WTC11 (cell line): ENCODE measurements around the gene ANGPTL2. TPM values are rescaled to one million over a fixed set of nuclear protein-coding genes. Genes with fewer than 3 reads are reported as not detected.

Experiments
- ATAC-seq: fragments of 200-7000 bp; cut with Tn5 transposase; 2 replicates; pipeline ENCODE4 v1.10.0; 2021; ENCODE audit warnings: mild to moderate bottlenecking, moderate library complexity
- CTCF ChIA-PET: fragments of 300-600 bp; sonication (Branson Sonifier 250); formaldehyde crosslinking; loops from one replicate; lab custom pipeline; 2021; ENCODE audit warnings: antibody characterized with exemption; lab: Charles Lee
- POLR2A ChIA-PET: fragments of 350-600 bp; sonication (Branson Sonifier 250); formaldehyde crosslinking; loops from one replicate; lab custom pipeline; 2021; ENCODE audit warnings: antibody characterized with exemption; lab: Charles Lee
- DNase-seq: peaks from one replicate; pipeline ENCODE4 v3.0.0; 2021; ENCODE audit warnings: low spot score
- H3K27ac Mint-ChIP-seq: 2 replicates; pipeline ENCODE4 v1.8.0; 2021; ENCODE audit warnings: mixed read lengths
- H3K27me3 Mint-ChIP-seq: 2 replicates; pipeline ENCODE4 v1.8.0; 2021; ENCODE audit warnings: low read depth, mild to moderate bottlenecking, moderate library complexity, mixed read lengths
- H3K36me3 Mint-ChIP-seq: 2 replicates; pipeline ENCODE4 v1.8.0; 2021; ENCODE audit warnings: mixed read lengths
- H3K4me1 Mint-ChIP-seq: 2 replicates; pipeline ENCODE4 v1.8.0; 2022; ENCODE audit warnings: mixed read lengths
- H3K4me3 Mint-ChIP-seq: 2 replicates; pipeline ENCODE4 v1.8.0; 2021; ENCODE audit warnings: mild to moderate bottlenecking, moderate library complexity, mixed read lengths
- H3K9me3 Mint-ChIP-seq: 2 replicates; pipeline ENCODE4 v1.8.0; 2021; ENCODE audit warnings: mixed read lengths
- EMX1 ChIP-seq: fragments of 250-450 bp; sonication (Bioruptor Pico); IDR thresholded peaks from 2 replicates; pipeline ENCODE4 v1.8.0; 2021; ENCODE audit warnings: mild to moderate bottlenecking
- ESRRA ChIP-seq: sonication (generic); formaldehyde crosslinking; IDR thresholded peaks from 2 replicates; pipeline ENCODE4 v1.8.1; 2022; ENCODE audit warnings: mild to moderate bottlenecking, missing genetic modification reagents, borderline replicate concordance
- GTF2I ChIP-seq: fragments of 250-450 bp; sonication (Bioruptor Pico); conservative IDR thresholded peaks from 2 replicates; pipeline ENCODE4 v1.4.0; 2021; ENCODE audit warnings: mild to moderate bottlenecking
- HMGA2 ChIP-seq: fragments of 250-450 bp; sonication (Bioruptor Pico); IDR thresholded peaks from 2 replicates; pipeline ENCODE4 v1.4.0; 2021; ENCODE audit warnings: mild to moderate bottlenecking, moderate library complexity
- IRF2 ChIP-seq: sonication (generic); formaldehyde crosslinking; IDR thresholded peaks from 2 replicates; pipeline ENCODE4 v1.8.0; 2022; ENCODE audit warnings: low read depth, missing genetic modification reagents, borderline replicate concordance
- PRRX2 ChIP-seq: fragments of 250-450 bp; sonication (Bioruptor Pico); IDR thresholded peaks from 2 replicates; pipeline ENCODE4 v1.8.0; 2021; ENCODE audit warnings: mild to moderate bottlenecking
- RORB ChIP-seq: fragments of 250-450 bp; sonication (Bioruptor Pico); IDR thresholded peaks from 2 replicates; pipeline ENCODE4 v1.9.0; 2021; ENCODE audit warnings: mild to moderate bottlenecking
- SMAD3 ChIP-seq: sonication (generic); formaldehyde crosslinking; IDR thresholded peaks from 2 replicates; pipeline ENCODE4 v1.8.0; 2022; ENCODE audit warnings: missing genetic modification reagents, mild to moderate bottlenecking, borderline replicate concordance
- TCF7 ChIP-seq: sonication (generic); formaldehyde crosslinking; IDR thresholded peaks from 2 replicates; pipeline ENCODE4 v1.8.0; 2022; ENCODE audit warnings: mild to moderate bottlenecking, low read depth, missing genetic modification reagents, moderate library complexity
- ZNF121 ChIP-seq: sonication (generic); formaldehyde crosslinking; IDR thresholded peaks from 2 replicates; pipeline ENCODE4 v1.8.0; 2023; ENCODE audit warnings: missing genetic modification reagents
- ZNF138 ChIP-seq: sonication (generic); formaldehyde crosslinking; conservative IDR thresholded peaks from 2 replicates; pipeline ENCODE4 v1.8.1; 2022; ENCODE audit warnings: mild to moderate bottlenecking, moderate library complexity, missing genetic modification reagents
- ZNF396 ChIP-seq: fragments of 250-450 bp; sonication (Bioruptor Pico); IDR thresholded peaks from 2 replicates; pipeline ENCODE4 v1.8.0; 2021; ENCODE audit warnings: mild to moderate bottlenecking, moderate library complexity, borderline replicate concordance
- ZNF416 ChIP-seq: fragments of 250-450 bp; sonication (Bioruptor Pico); IDR thresholded peaks from 2 replicates; pipeline ENCODE4 v1.9.0; 2021; ENCODE audit warnings: mild to moderate bottlenecking, inconsistent platforms
- total RNA-seq: library from RNA; stranded (reverse); gene quantifications from 3 replicates; pipeline ENCODE4 v1.2.3, GENCODE V29; 2021
- TF ChIP-seq, protein P1 (sequence below): sonication (generic); formaldehyde crosslinking; IDR thresholded peaks from 2 replicates; pipeline ENCODE4 v1.8.1; 2023; ENCODE audit warnings: mild to moderate bottlenecking, moderate library complexity, missing genetic modification reagents
- TF ChIP-seq, protein P2 (sequence below): fragments of 250-450 bp; sonication (Bioruptor Pico); conservative IDR thresholded peaks from 2 replicates; pipeline ENCODE4 v1.9.0; 2021; ENCODE audit warnings: mild to moderate bottlenecking
- TF ChIP-seq, protein P3 (sequence below): sonication (generic); formaldehyde crosslinking; IDR thresholded peaks from 2 replicates; pipeline ENCODE4 v1.8.1; 2023; ENCODE audit warnings: mild to moderate bottlenecking, missing genetic modification reagents
- TF ChIP-seq, protein P4 (sequence below): sonication (generic); formaldehyde crosslinking; IDR thresholded peaks from 2 replicates; pipeline ENCODE4 v1.8.1; 2022; ENCODE audit warnings: missing genetic modification reagents, borderline replicate concordance
- TF ChIP-seq, protein P5 (sequence below): sonication (generic); formaldehyde crosslinking; IDR thresholded peaks from 2 replicates; pipeline ENCODE4 v1.8.1; 2022; ENCODE audit warnings: mild to moderate bottlenecking, moderate library complexity, missing genetic modification reagents
- TF ChIP-seq, protein P6 (sequence below): sonication (generic); formaldehyde crosslinking; IDR thresholded peaks from 2 replicates; pipeline ENCODE4 v1.8.0; 2022; ENCODE audit warnings: missing genetic modification reagents

ANGPTL2 gene
- total RNA-seq, 1 experiment from 2014 or later = 4.5 TPM

DNA sequence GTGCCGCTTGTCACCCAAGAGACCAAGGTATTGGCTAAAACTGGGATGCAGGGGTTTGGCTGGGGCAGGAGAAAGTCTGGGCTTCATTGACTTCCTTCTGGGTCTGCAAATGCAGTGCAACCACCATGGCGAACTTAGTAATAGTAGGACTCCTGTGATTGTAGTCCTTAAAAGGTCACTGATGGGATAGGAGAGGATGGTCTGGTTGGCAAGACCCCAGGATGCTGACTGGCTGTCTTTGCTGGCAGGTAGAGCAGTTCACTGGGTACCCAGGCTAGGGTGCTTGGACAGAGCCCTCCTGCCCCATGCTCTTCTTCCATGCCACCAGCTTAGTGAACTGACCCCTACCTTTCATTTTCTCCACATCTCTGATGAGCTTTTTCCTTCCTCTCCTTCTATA lies 37.2 kb downstream of the ANGPTL2 start:
- H3K27ac Mint-ChIP-seq = no peak overlapping the region
- POLR2A ChIA-PET = no interaction called here
- CTCF ChIA-PET = no interaction called here
- H3K27me3 Mint-ChIP-seq = no peaks in the 10 kb centered on the region
- TF ChIP-seq ZNF396 (no peak), EMX1 (CRISPR knock-in tag) (no peak), ESRRA (CRISPR knock-in tag) (no peak), SMAD3 (CRISPR knock-in tag) (no peak)
- TF ChIP-seq, protein P1, sequence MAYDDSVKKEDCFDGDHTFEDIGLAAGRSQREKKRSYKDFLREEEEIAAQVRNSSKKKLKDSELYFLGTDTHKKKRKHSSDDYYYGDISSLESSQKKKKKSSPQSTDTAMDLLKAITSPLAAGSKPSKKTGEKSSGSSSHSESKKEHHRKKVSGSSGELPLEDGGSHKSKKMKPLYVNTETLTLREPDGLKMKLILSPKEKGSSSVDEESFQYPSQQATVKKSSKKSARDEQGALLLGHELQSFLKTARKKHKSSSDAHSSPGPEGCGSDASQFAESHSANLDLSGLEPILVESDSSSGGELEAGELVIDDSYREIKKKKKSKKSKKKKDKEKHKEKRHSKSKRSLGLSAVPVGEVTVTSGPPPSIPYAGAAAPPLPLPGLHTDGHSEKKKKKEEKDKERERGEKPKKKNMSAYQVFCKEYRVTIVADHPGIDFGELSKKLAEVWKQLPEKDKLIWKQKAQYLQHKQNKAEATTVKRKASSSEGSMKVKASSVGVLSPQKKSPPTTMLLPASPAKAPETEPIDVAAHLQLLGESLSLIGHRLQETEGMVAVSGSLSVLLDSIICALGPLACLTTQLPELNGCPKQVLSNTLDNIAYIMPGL (CRISPR knock-in tag) = no peak
- TF ChIP-seq, protein P2, sequence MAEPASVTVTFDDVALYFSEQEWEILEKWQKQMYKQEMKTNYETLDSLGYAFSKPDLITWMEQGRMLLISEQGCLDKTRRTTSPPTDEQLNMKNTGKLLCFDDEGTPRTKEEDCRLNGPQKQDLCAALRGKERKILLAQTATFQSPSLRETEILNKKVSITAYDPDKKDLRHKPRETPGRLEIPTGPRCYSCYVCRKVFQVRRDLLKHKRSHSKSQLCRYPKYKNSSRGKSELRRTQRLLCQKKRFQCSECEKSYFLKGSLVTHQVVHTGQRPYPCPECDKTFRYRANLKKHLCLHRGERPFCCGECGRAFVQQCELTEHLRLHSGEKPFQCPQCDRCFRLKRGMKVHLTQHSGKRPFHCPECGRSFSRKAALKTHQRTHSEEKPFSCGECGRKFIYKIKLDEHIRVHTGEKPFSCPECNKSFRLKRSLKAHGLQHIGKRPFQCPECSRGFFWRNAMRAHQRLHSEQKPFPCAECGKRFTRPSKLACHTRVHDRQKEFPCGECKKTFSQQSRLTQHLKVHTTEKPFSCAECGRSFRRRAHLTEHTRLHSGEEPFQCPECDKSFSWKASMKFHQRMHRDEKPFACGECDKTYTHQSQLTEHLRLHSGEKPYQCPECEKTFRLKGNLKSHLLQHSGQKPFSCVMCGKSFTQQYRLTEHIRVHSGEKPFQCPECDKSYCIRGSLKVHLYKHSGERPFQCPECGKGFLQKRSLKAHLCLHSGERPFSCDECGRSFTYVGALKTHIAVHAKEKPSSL = no peak
- TF ChIP-seq, all 79 proteins: peak for 0
- no peak for DNase-seq
- no peak for ATAC-seq
- Mint-ChIP-seq H3K4me1 (no peaks in the 10 kb centered on the region), H3K9me3 (no peaks in the 10 kb centered on the region), H3K4me3 (no peak overlapping the region), H3K36me3 (no peaks in the 10 kb centered on the region)

DNA sequence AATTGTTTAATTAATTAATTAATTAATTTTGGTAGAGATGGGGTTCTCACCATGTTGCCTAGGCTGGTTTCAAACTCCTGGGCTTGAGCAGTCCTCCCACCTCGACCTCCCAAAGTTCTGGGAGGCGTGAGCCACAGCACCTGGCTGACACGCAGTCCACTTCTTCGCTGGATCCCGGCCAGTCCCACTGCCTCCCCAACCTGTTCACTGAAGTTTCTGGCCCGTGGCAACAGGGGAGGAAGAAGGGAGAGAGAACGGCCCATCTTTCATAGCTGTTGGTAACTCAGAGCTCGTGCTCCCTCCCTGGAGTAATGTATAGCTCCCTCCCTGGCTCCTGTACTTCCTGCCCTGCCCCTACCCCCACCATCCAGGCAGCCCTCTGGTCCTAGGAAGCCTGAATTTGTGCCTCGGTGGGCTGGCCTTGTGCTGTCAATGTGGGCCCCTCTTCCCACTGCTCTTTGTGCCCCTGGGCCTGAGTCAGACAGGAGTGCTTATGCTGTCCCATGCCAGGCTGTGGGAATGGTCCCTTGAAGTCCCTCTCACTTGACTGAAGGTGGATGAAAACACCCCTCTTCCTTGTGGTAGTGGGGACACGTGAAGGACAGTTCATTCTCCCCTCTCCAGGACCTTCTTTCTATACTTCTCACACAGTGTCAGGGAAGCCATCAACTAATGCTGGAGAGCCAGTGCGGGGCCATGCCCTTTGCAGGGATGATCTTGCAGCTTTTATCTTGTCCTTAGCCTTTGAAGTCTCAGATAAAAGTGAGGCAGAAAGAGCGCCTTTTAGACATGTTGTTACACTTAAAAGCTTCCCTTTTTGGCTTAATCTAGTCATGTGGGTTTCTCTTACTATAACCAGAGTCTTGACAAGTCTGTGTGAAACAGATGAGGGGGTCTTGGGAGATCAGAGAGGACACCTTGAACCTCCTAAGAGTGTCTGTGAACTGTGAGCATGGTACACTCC lies 38.1 kb downstream of the ANGPTL2 start:
- no peak overlapping the region for H3K4me3 Mint-ChIP-seq
- peaks cover 3% of the 10 kb centered on the region for H3K9me3 Mint-ChIP-seq
- ChIA-PET CTCF (no interaction called here), POLR2A (interaction anchor here (0.6 kb wide), 1 partner anchor 84 kb away, joined by 3 read pairs; no protein-coding TSS in a partner anchor)
- peaks cover 3% of the 10 kb centered on the region; the same call in 1 of the 2 replicates for H3K36me3 Mint-ChIP-seq
- no peak for ATAC-seq
- no peak overlapping the region for H3K27ac Mint-ChIP-seq
- no peaks in the 10 kb centered on the region for H3K4me1 Mint-ChIP-seq
- no peak for DNase-seq
- H3K27me3 Mint-ChIP-seq = no peaks in the 10 kb centered on the region
- no peak for TF ChIP-seq TCF7 (CRISPR knock-in tag)
- no peak for TF ChIP-seq GTF2I (CRISPR knock-in tag)
- no peak for TF ChIP-seq ZNF121 (CRISPR knock-in tag)
- TF ChIP-seq, protein P3, sequence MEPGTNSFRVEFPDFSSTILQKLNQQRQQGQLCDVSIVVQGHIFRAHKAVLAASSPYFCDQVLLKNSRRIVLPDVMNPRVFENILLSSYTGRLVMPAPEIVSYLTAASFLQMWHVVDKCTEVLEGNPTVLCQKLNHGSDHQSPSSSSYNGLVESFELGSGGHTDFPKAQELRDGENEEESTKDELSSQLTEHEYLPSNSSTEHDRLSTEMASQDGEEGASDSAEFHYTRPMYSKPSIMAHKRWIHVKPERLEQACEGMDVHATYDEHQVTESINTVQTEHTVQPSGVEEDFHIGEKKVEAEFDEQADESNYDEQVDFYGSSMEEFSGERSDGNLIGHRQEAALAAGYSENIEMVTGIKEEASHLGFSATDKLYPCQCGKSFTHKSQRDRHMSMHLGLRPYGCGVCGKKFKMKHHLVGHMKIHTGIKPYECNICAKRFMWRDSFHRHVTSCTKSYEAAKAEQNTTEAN = no peak
- TF ChIP-seq, protein P4, sequence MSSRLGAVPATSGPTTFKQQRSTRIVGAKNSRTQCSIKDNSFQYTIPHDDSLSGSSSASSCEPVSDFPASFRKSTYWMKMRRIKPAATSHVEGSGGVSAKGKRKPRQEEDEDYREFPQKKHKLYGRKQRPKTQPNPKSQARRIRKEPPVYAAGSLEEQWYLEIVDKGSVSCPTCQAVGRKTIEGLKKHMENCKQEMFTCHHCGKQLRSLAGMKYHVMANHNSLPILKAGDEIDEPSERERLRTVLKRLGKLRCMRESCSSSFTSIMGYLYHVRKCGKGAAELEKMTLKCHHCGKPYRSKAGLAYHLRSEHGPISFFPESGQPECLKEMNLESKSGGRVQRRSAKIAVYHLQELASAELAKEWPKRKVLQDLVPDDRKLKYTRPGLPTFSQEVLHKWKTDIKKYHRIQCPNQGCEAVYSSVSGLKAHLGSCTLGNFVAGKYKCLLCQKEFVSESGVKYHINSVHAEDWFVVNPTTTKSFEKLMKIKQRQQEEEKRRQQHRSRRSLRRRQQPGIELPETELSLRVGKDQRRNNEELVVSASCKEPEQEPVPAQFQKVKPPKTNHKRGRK (CRISPR knock-in tag) = no peak
- TF ChIP-seq PRRX2 (CRISPR knock-in tag) = no peak
- no peak for TF ChIP-seq RORB (CRISPR knock-in tag)
- TF ChIP-seq IRF2 (CRISPR knock-in tag) = no peak
- TF ChIP-seq HMGA2 (CRISPR knock-in tag) = no peak
- TF ChIP-seq ZNF138 = no peak
- TF ChIP-seq, protein P5, sequence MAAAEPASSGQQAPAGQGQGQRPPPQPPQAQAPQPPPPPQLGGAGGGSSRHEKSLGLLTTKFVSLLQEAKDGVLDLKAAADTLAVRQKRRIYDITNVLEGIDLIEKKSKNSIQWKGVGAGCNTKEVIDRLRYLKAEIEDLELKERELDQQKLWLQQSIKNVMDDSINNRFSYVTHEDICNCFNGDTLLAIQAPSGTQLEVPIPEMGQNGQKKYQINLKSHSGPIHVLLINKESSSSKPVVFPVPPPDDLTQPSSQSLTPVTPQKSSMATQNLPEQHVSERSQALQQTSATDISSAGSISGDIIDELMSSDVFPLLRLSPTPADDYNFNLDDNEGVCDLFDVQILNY (CRISPR knock-in tag) = no peak
- no peak for TF ChIP-seq ZNF416
- TF ChIP-seq, protein P6, sequence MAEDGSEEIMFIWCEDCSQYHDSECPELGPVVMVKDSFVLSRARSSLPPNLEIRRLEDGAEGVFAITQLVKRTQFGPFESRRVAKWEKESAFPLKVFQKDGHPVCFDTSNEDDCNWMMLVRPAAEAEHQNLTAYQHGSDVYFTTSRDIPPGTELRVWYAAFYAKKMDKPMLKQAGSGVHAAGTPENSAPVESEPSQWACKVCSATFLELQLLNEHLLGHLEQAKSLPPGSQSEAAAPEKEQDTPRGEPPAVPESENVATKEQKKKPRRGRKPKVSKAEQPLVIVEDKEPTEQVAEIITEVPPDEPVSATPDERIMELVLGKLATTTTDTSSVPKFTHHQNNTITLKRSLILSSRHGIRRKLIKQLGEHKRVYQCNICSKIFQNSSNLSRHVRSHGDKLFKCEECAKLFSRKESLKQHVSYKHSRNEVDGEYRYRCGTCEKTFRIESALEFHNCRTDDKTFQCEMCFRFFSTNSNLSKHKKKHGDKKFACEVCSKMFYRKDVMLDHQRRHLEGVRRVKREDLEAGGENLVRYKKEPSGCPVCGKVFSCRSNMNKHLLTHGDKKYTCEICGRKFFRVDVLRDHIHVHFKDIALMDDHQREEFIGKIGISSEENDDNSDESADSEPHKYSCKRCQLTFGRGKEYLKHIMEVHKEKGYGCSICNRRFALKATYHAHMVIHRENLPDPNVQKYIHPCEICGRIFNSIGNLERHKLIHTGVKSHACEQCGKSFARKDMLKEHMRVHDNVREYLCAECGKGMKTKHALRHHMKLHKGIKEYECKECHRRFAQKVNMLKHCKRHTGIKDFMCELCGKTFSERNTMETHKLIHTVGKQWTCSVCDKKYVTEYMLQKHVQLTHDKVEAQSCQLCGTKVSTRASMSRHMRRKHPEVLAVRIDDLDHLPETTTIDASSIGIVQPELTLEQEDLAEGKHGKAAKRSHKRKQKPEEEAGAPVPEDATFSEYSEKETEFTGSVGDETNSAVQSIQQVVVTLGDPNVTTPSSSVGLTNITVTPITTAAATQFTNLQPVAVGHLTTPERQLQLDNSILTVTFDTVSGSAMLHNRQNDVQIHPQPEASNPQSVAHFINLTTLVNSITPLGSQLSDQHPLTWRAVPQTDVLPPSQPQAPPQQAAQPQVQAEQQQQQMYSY (CRISPR knock-in tag) = no peak
